OCI-LY1 (cell line): Measurements from ENCODE around the gene NTNG1.

Source experiments
- CTCF ChIP-seq: fragments of 200-600 bp; sonication (generic), shearing (Covaris generic); IDR thresholded peaks from 2 replicates; pipeline ENCODE4 v1.5.1; 2017; ENCODE audit warnings: mild to moderate bottlenecking, antibody characterized with exemption, low read length, moderate library complexity, mixed read lengths
- EZH2 ChIP-seq: fragments of 200-600 bp; sonication (generic), shearing (Covaris generic); IDR thresholded peaks from 2 replicates; pipeline ENCODE4 v1.8.0; 2017; ENCODE audit warnings: borderline replicate concordance, mixed run types, mild to moderate bottlenecking, antibody characterized with exemption, low read length, moderate library complexity, mixed read lengths

- TF ChIP-seq CTCF (no peak), EZH2 (no peak)
Observed at GRCh38 chr1:107232426-107232825, 91.6 kb downstream of the NTNG1 start.
